Measurements from ENCODE around the gene HSD17B14. TPM values are rescaled to one million over a fixed set of nuclear protein-coding genes. Genes with fewer than 3 reads are reported as not detected.
A peak's percentile ranks its signal among the peaks of the same experiment; 100 is the strongest.

The HSD17B14 gene
- total RNA-seq, 6 experiments from 2014 or later, result 3.5 to 78.0 (median 15.7) TPM

DNA sequence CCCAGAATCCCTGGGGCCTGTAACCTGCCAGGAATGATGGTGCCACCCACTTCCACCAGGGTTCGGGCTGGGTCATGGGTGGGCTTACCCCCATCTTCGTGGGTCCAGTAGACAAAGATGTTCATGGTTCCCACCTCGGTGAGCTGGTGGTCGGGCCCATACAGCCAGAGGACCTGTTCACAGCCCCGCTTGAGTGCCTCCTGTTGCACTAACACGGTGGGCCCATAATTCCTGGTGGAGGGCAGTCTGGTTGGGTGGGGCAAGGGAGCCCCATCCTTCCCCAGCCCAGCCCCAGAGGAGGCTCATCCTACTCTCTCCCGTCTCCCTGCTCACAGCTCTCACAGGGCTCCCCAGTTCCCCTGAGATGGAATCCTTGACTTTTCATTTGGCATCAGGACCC, 39.2 kb downstream of the HSD17B14 start:
- 86% methylated on average over 1 of the region's 7 CpGs for WGBS (ENCODE audit: insufficient coverage, low coverage, low lambda C conversion rate, missing lambda C conversion rate)

GRCh38 chr19:48796298-48797083, 39.8 kb downstream of the HSD17B14 start:
- peaks cover 0 to 9% (median 0%) of the 10 kb centered on the region in 4 donors for H3K36me3 ChIP-seq
- DNase-seq, result no peak
- peaks cover 0 to 16% (median 5%) of the 10 kb centered on the region in 4 donors for H3K4me1 ChIP-seq
- ATAC-seq, result no peak
- no peak for TF ChIP-seq POLR2A (IDR thresholded peaks at IDR 0.05)
- TF ChIP-seq, protein P1, sequence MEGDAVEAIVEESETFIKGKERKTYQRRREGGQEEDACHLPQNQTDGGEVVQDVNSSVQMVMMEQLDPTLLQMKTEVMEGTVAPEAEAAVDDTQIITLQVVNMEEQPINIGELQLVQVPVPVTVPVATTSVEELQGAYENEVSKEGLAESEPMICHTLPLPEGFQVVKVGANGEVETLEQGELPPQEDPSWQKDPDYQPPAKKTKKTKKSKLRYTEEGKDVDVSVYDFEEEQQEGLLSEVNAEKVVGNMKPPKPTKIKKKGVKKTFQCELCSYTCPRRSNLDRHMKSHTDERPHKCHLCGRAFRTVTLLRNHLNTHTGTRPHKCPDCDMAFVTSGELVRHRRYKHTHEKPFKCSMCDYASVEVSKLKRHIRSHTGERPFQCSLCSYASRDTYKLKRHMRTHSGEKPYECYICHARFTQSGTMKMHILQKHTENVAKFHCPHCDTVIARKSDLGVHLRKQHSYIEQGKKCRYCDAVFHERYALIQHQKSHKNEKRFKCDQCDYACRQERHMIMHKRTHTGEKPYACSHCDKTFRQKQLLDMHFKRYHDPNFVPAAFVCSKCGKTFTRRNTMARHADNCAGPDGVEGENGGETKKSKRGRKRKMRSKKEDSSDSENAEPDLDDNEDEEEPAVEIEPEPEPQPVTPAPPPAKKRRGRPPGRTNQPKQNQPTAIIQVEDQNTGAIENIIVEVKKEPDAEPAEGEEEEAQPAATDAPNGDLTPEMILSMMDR (IDR thresholded peaks at IDR 0.05), result no peak
- no peaks in the 10 kb centered on the region for H3K27me3 ChIP-seq
- no CpG with 5 or more reads among the region's 20 CpGs for WGBS (ENCODE audit: insufficient coverage, low coverage, low lambda C conversion rate, missing lambda C conversion rate)
- no peak overlapping the region for H3K4me3 ChIP-seq
- H3K27ac ChIP-seq, result peak overlapping the region in 2 of 3 donors; percentile 56 to 61
- H3K9me3 ChIP-seq, result no peaks in the 10 kb centered on the region
- intact Hi-C loops (cut with DNase I), result loop anchor here (5.0 kb wide), 1 partner anchor 41 kb away; the partner anchor contains the start of gene HSD17B14 (in 2 of the 2)

More for the DNA sequence above, 39.2 kb downstream of the HSD17B14 start:
- Histone ChIP-seq H3K27ac (no peak overlapping the region), H3K4me1 (peaks cover 0 to 16% (median 5%) of the 10 kb centered on the region in 4 donors), H3K36me3 (peaks cover 0 to 9% (median 0%) of the 10 kb centered on the region in 4 donors), H3K27me3 (no peaks in the 10 kb centered on the region), H3K9me3 (no peaks in the 10 kb centered on the region), H3K4me3 (no peak overlapping the region)
- DNase-seq, result no peak
- no peak for ATAC-seq
- intact Hi-C loops (cut with DNase I), result loop anchor here (5.0 kb wide), 1 partner anchor 40 kb away; the partner anchor contains the start of gene HSD17B14 (in 2 of the 2)
- TF ChIP-seq, protein P1 (IDR thresholded peaks at IDR 0.05), result no peak
- no peak for TF ChIP-seq POLR2A (IDR thresholded peaks at IDR 0.05)

DNA sequence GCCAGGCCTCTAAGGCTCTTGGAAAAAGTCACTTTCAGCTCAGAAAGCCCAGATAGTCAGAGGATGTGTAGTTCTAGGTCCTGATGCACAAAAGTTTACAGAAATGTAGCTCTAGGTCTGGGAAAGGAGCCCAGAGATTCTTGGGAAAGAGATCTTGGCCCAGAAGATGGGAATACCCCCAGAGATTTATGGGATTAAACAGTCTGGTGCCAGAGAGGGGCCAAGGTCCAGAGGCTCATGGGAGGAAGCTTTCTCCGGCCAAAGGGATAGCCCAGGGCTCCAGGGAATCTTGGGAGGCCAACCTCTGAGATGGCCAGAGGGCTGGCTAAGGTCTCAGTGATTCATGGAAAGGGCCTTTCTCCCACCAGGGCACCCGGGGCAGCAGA, 40.6 kb downstream of the HSD17B14 start:
- H3K27me3 ChIP-seq, result no peaks in the 10 kb centered on the region
- H3K27ac ChIP-seq, result peak overlapping the region; percentile 56 to 69 (median 61)
- WGBS (ENCODE audit: insufficient coverage, low coverage, low lambda C conversion rate, missing lambda C conversion rate), result no CpG with 5 or more reads among the region's 2 CpGs
- H3K36me3 ChIP-seq, result peaks cover 0 to 9% (median 0%) of the 10 kb centered on the region in 4 donors
- H3K9me3 ChIP-seq, result no peaks in the 10 kb centered on the region
- TF ChIP-seq, protein P1 (IDR thresholded peaks at IDR 0.05), result no peak
- no peak for TF ChIP-seq POLR2A (IDR thresholded peaks at IDR 0.05)
- H3K4me1 ChIP-seq, result peaks cover 0 to 16% (median 5%) of the 10 kb centered on the region in 4 donors
- no peak overlapping the region for H3K4me3 ChIP-seq
- ATAC-seq, result peak; percentile 25 to 76 (median 60)
- intact Hi-C loops (cut with DNase I), result loop anchor here (5.0 kb wide), 1 partner anchor 42 kb away; the partner anchor contains the start of gene HSD17B14 (in 2 of the 2)
- peak in 1 of 3 donors; percentile 76 for DNase-seq

DNA sequence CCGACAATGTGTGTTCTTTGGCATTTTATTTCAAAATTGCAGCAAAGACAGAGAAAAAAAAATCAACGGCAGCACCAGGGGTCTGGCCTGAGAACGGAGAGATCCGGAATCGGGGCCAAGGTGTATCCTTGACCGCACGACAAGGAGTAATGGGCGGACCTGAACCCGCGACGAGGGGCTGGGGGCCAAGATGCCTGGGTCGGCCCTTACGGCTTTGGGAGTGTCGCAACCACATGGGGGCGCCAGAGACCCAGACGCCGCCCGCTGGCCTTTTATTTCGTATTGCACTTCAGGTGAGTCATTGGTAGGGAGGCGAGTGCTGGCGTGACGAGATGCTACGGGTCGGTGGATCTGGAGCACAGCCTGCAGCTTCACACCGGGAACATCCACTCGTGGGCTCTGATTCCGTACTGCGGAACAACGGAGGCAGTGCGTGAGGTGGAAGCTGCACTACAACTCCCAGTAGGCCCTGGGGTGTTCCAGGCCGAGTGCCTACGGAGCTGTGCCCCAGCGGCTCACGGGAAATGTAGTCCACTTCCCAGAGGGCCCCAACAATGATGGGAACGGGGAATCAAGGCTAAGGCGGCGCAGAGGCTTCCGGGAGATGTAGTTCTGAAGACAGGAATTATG, 41.1 kb downstream of the HSD17B14 start:
- Histone ChIP-seq H3K27me3 (no peaks in the 10 kb centered on the region), H3K4me3 (peak overlapping the region; percentile 46 to 64 (median 57)), H3K9me3 (no peaks in the 10 kb centered on the region), H3K27ac (peak overlapping the region; percentile 56 to 69 (median 61)), H3K36me3 (peaks cover 0 to 9% (median 0%) of the 10 kb centered on the region in 4 donors), H3K4me1 (peaks cover 0 to 16% (median 5%) of the 10 kb centered on the region in 4 donors)
- DNase-seq (peak; percentile 90 to 94 (median 94)), ATAC-seq (peak; percentile 96 to 99 (median 98))
- no peak for TF ChIP-seq POLR2A (IDR thresholded peaks at IDR 0.05)
- TF ChIP-seq, protein P1 (IDR thresholded peaks at IDR 0.05), result peak; percentile 96 to 99 (median 98)
- 1% methylated on average over 23 of the region's 38 CpGs for WGBS (ENCODE audit: insufficient coverage, low coverage, low lambda C conversion rate, missing lambda C conversion rate)
- intact Hi-C loops (cut with DNase I), result loop anchor here (5.0 kb wide), 1 partner anchor 42 kb away; the partner anchor contains the start of gene HSD17B14 (in 2 of the 2)

All from right lobe of liver (tissue), 6 donors.